H9 (cell line): ENCODE measurements around the gene MGARP. TPM values are rescaled to one million over a fixed set of nuclear protein-coding genes. Genes with fewer than 3 reads are reported as not detected.

ENCODE experiments used
- DNase-seq: peaks from one replicate; pipeline ENCODE4 v3.0.0-alpha.2; 2017
- H2AFZ ChIP-seq: one replicate; pipeline ENCODE4 v1.6.1; 2013; ENCODE audit warnings: mild to moderate bottlenecking, low read length, control low read depth, moderate library complexity
- H2AK5ac ChIP-seq: 2 replicates; pipeline ENCODE4 v1.6.1; 2013; ENCODE audit warnings: low read length, control low read depth, mixed read lengths; ENCODE audit not compliant: insufficient read length
- H2BK120ac ChIP-seq: one replicate; pipeline ENCODE4 v1.6.1; 2013; ENCODE audit warnings: low read depth, mild to moderate bottlenecking, low read length, control low read depth, inconsistent platforms; ENCODE audit not compliant: poor library complexity, severe bottlenecking
- H2BK12ac ChIP-seq: 2 replicates; pipeline ENCODE4 v1.6.1; 2013; ENCODE audit warnings: low read length, control low read depth, mixed read lengths, low read depth; ENCODE audit not compliant: insufficient read length
- H2BK15ac ChIP-seq: 2 replicates; pipeline ENCODE4 v1.6.1; 2013; ENCODE audit warnings: low read depth, low read length, control low read depth
- H2BK20ac ChIP-seq: one replicate; pipeline ENCODE4 v1.6.1; 2013; ENCODE audit warnings: low read depth, mild to moderate bottlenecking, low read length, control low read depth, inconsistent platforms; ENCODE audit not compliant: poor library complexity, severe bottlenecking
- H2BK5ac ChIP-seq: 2 replicates; pipeline ENCODE4 v1.6.1; 2013; ENCODE audit warnings: low read length, control low read depth, mixed read lengths; ENCODE audit not compliant: insufficient read length
- H3K14ac ChIP-seq: 2 replicates; pipeline ENCODE4 v1.6.1; 2013; ENCODE audit warnings: low read length, control low read depth; ENCODE audit not compliant: insufficient read depth
- H3K18ac ChIP-seq: 2 replicates; pipeline ENCODE4 v1.6.1; 2013; ENCODE audit warnings: low read depth, mild to moderate bottlenecking, mixed read lengths, low read length, control low read depth; ENCODE audit not compliant: insufficient read length
- H3K23ac ChIP-seq: 2 replicates; pipeline ENCODE4 v1.6.1; 2013; ENCODE audit warnings: low read length, control low read depth, mixed read lengths, low read depth; ENCODE audit not compliant: insufficient read length
- H3K23me2 ChIP-seq: 2 replicates; pipeline ENCODE4 v1.6.1; 2013; ENCODE audit warnings: low read depth, mild to moderate bottlenecking, mixed read lengths, low read length, control low read depth; ENCODE audit not compliant: insufficient read length, poor library complexity, severe bottlenecking
- H3K27ac ChIP-seq: 2 replicates; pipeline ENCODE4 v1.5.1; 2013; ENCODE audit warnings: low read length, control low read depth, mixed read lengths, low read depth; ENCODE audit not compliant: insufficient read length
- H3K27me3 ChIP-seq: 2 replicates; pipeline ENCODE4 v1.6.1; 2013; ENCODE audit warnings: low read length, control low read depth, inconsistent platforms; ENCODE audit not compliant: insufficient read depth
- H3K4ac ChIP-seq: 2 replicates; pipeline ENCODE4 v1.6.1; 2013; ENCODE audit warnings: low read depth, mild to moderate bottlenecking, control low read depth, inconsistent platforms, low read length, moderate library complexity
- H3K4me1 ChIP-seq: 2 replicates; pipeline ENCODE4 v1.6.1; 2013; ENCODE audit warnings: low read length, control low read depth, inconsistent platforms; ENCODE audit not compliant: insufficient read depth
- H3K4me2 ChIP-seq: 2 replicates; pipeline ENCODE4 v1.6.1; 2013; ENCODE audit warnings: low read length, control low read depth, mixed read lengths; ENCODE audit not compliant: insufficient read length, insufficient read depth
- H3K56ac ChIP-seq: 2 replicates; pipeline ENCODE4 v1.6.1; 2013; ENCODE audit warnings: low read depth, mild to moderate bottlenecking, mixed read lengths, low read length, control low read depth; ENCODE audit not compliant: insufficient read length
- H3K79me1 ChIP-seq: 2 replicates; pipeline ENCODE4 v1.6.1; 2013; ENCODE audit warnings: low read depth, mild to moderate bottlenecking, moderate library complexity, low read length, control low read depth, inconsistent platforms; ENCODE audit not compliant: insufficient read depth, poor library complexity, severe bottlenecking
- H3K79me2 ChIP-seq: 2 replicates; pipeline ENCODE4 v1.6.1; 2013; ENCODE audit warnings: low read length, control low read depth, inconsistent platforms; ENCODE audit not compliant: insufficient read depth
- H3K9ac ChIP-seq: 2 replicates; pipeline ENCODE4 v1.6.1; 2013; ENCODE audit warnings: low read length, control low read depth, mixed read lengths; ENCODE audit not compliant: insufficient read length; ENCODE audit errors: extremely low read depth
- H3K9me3 ChIP-seq: one replicate; pipeline ENCODE4 v1.6.1; 2013; ENCODE audit warnings: low read depth, low read length, inconsistent platforms; ENCODE audit not compliant: control insufficient read depth
- H3T11ph ChIP-seq: one replicate; pipeline ENCODE4 v1.6.1; 2013; ENCODE audit warnings: mild to moderate bottlenecking, low read length, control low read depth, inconsistent platforms
- H4K20me1 ChIP-seq: one replicate; pipeline ENCODE4 v1.6.1; 2013; ENCODE audit not compliant: control insufficient read depth, insufficient read length, insufficient read depth
- H4K5ac ChIP-seq: 2 replicates; pipeline ENCODE4 v1.6.1; 2013; ENCODE audit warnings: low read depth, mild to moderate bottlenecking, mixed read lengths, low read length, control low read depth; ENCODE audit not compliant: insufficient read length
- H4K8ac ChIP-seq: replicated peaks from 2 replicates; pipeline ENCODE4 v1.6.1; 2013; ENCODE audit warnings: low read length, control low read depth, mixed read lengths, low read depth; ENCODE audit not compliant: insufficient read length
- H4K91ac ChIP-seq: 2 replicates; pipeline ENCODE4 v1.6.1; 2013; ENCODE audit warnings: low read depth, mild to moderate bottlenecking, moderate library complexity, mixed read lengths, low read length, control low read depth; ENCODE audit not compliant: insufficient read length
- H3K27ac Mint-ChIP-seq, 3 experiments: 2 replicates in 2 of 3; 3 replicates in 1 of 3; pipeline ENCODE4 v1.8.0; 2020 to 2021; ENCODE audit warnings: mixed read lengths in 3 of 3, mild to moderate bottlenecking in 1 of 3, moderate library complexity in 1 of 3
- H3K27me3 Mint-ChIP-seq: 2 replicates; pipeline ENCODE4 v1.8.0; 2021; ENCODE audit warnings: low read depth, mild to moderate bottlenecking, moderate library complexity, mixed read lengths
- H3K36me3 Mint-ChIP-seq, 3 experiments: 2 replicates in 2 of 3; 3 replicates in 1 of 3; pipeline ENCODE4 v1.8.0; 2020 to 2021; ENCODE audit warnings: low read depth in 3 of 3, mixed read lengths in 3 of 3; ENCODE audit not compliant: insufficient read depth in 1 of 3
- H3K4me1 Mint-ChIP-seq, 2 experiments: 2 replicates each; pipeline ENCODE4 v1.8.0; 2020; ENCODE audit warnings: mixed read lengths in 2 of 2
- H3K4me3 Mint-ChIP-seq, 2 experiments: 2 replicates in 1 of 2; 3 replicates in 1 of 2; pipeline ENCODE4 v1.8.0; 2020 to 2021; ENCODE audit warnings: mild to moderate bottlenecking in 2 of 2, mixed read lengths in 2 of 2, moderate library complexity in 1 of 2
- H3K9me3 Mint-ChIP-seq, 2 experiments: 2 replicates in 1 of 2; 3 replicates in 1 of 2; pipeline ENCODE4 v1.8.0; 2020; ENCODE audit warnings: mild to moderate bottlenecking in 2 of 2, mixed read lengths in 2 of 2, moderate library complexity in 1 of 2
- CTCF ChIP-seq: fragments of 200-600 bp; sonication (generic); conservative IDR thresholded peaks from 3 replicates; pipeline ENCODE4 v1.8.0; 2021; ENCODE audit warnings: antibody characterized with exemption, mild to moderate bottlenecking
- WGBS: extraction: QIAGEN DNeasy Blood & Tissue Kit; methylation state at CpG from one replicate; pipeline ENCODE4 v1.1.7; 2013; ENCODE audit warnings: missing lambda C conversion rate, low lambda C conversion rate, mixed read lengths; ENCODE audit not compliant: insufficient read length; ENCODE audit errors: extremely low coverage; 5-methylcytosine and 5-hydroxymethylcytosine counted together
- total RNA-seq: library from RNA; stranded (reverse); gene quantifications from 2 replicates; pipeline ENCODE4 v1.2.1, GENCODE V29; 2021

MGARP gene
- total RNA-seq, 1 experiment from 2014 or later = 4.0 TPM

- no peaks in the 10 kb centered on the region for H3K79me1 ChIP-seq
- no peaks in the 10 kb centered on the region for H3K23me2 ChIP-seq
- WGBS = no CpG with 5 or more reads among the region's 3 CpGs
- 0 out of 4 replicates have a peak, but pooled peaks cover 0 to 2% of the 10 kb centered on the region in 2 experiments for H3K4me1 Mint-ChIP-seq
- no peak for TF ChIP-seq CTCF
- H3K14ac ChIP-seq = no peak overlapping the region
- no peaks in the 10 kb centered on the region for H3K4me1 ChIP-seq
- no peaks in the 10 kb centered on the region for H3K9me3 Mint-ChIP-seq
- H3T11ph ChIP-seq = no peak overlapping the region
- H3K9me3 ChIP-seq = no peaks in the 10 kb centered on the region
- no peak overlapping the region for H2AFZ ChIP-seq
- no peak overlapping the region for H3K27ac Mint-ChIP-seq
- no peak overlapping the region for H3K4me2 ChIP-seq
- no peaks in the 10 kb centered on the region for H3K27me3 Mint-ChIP-seq
- no peak overlapping the region for H4K5ac ChIP-seq
- H3K56ac ChIP-seq = no peak overlapping the region
- H2AK5ac ChIP-seq = no peak overlapping the region
- H3K4me3 Mint-ChIP-seq = no peak overlapping the region
- H2BK5ac ChIP-seq = no peak overlapping the region
- H3K9ac ChIP-seq = no peak overlapping the region
- no peaks in the 10 kb centered on the region for H3K79me2 ChIP-seq
- no peak overlapping the region for H2BK120ac ChIP-seq
- H3K27me3 ChIP-seq = no peaks in the 10 kb centered on the region
- DNase-seq = no peak
- H4K20me1 ChIP-seq = no peaks in the 10 kb centered on the region
- H4K91ac ChIP-seq = no peak overlapping the region
- no peak overlapping the region for H4K8ac ChIP-seq
- no peak overlapping the region for H3K27ac ChIP-seq
- no peak overlapping the region for H3K4ac ChIP-seq
- H3K23ac ChIP-seq = no peak overlapping the region
- no peak overlapping the region for H2BK15ac ChIP-seq
- no peak overlapping the region for H2BK12ac ChIP-seq
- H2BK20ac ChIP-seq = no peak overlapping the region
- no peak overlapping the region for H3K18ac ChIP-seq
- H3K36me3 Mint-ChIP-seq = no peaks in the 10 kb centered on the region
Observed at GRCh38 chr4:139253713-139254112, 26.3 kb downstream of the MGARP start.
